Fibroblast of villous mesenchyme (primary cell): ENCODE measurements around the gene RAD21L1. TPM values are rescaled to one million over a fixed set of nuclear protein-coding genes. Genes with fewer than 3 reads are reported as not detected.

Experiments
- DNase-seq: peaks from one replicate; pipeline ENCODE4 v3.0.0-alpha.2; 2010; ENCODE audit warnings: low read depth
- H3K4me3 ChIP-seq: 2 replicates; pipeline ENCODE4 v1.5.1; 2011; ENCODE audit warnings: low read depth, mild to moderate bottlenecking, low read length
- total RNA-seq: library from RNA; depleted of rRNA; stranded (reverse); fragments of >200 nt; gene quantifications from 2 replicates; pipeline ENCODE4 v1.2.3, GENCODE V29; 2012
- TF ChIP-seq, protein P1 (sequence below): IDR thresholded peaks from 2 replicates; pipeline ENCODE4 v1.5.1; 2012; ENCODE audit warnings: low read depth, mild to moderate bottlenecking, low read length; ENCODE audit not compliant: insufficient read depth

Gene RAD21L1
- total RNA-seq, 1 donor: not detected

DNA sequence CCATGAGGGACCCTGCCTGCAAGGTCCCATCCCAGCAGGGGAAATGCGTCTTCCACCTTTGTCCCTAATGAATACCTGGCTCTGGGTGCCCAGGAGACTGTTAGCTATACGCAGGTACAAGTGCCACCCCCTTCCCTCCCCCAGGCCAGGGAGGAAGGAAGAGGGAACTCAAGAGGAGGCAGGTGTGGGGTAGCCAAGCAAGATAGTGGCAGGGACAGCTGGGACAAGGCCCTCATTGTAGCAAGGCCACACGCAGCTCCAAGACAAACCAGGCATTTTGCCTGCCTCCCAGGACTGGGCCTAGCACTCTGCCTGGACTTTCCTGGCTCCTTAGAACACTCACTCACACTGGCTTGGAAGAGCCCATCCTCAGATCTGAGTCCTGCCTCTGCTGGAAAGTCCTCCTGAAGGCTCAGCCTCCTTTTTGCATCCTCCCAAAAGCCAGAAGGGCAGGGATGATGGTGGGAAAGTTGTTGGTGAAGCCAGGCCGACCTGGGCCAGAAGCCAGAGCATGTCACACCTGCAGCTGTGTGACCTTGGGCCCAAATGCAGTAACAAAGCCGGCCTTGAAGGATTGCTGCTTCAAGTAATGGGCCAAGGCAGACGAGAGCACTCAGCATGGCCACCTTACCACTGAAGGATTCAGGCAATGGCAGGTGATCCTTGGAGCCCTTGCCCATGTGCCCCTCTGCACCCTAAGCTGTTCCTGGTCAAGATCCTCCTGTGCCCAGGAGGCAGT, 68.0 kb downstream of the RAD21L1 start:
- TF ChIP-seq, protein P1, sequence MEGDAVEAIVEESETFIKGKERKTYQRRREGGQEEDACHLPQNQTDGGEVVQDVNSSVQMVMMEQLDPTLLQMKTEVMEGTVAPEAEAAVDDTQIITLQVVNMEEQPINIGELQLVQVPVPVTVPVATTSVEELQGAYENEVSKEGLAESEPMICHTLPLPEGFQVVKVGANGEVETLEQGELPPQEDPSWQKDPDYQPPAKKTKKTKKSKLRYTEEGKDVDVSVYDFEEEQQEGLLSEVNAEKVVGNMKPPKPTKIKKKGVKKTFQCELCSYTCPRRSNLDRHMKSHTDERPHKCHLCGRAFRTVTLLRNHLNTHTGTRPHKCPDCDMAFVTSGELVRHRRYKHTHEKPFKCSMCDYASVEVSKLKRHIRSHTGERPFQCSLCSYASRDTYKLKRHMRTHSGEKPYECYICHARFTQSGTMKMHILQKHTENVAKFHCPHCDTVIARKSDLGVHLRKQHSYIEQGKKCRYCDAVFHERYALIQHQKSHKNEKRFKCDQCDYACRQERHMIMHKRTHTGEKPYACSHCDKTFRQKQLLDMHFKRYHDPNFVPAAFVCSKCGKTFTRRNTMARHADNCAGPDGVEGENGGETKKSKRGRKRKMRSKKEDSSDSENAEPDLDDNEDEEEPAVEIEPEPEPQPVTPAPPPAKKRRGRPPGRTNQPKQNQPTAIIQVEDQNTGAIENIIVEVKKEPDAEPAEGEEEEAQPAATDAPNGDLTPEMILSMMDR: no peak
- DNase-seq: no peak
- H3K4me3 ChIP-seq: no peak overlapping the region

DNA sequence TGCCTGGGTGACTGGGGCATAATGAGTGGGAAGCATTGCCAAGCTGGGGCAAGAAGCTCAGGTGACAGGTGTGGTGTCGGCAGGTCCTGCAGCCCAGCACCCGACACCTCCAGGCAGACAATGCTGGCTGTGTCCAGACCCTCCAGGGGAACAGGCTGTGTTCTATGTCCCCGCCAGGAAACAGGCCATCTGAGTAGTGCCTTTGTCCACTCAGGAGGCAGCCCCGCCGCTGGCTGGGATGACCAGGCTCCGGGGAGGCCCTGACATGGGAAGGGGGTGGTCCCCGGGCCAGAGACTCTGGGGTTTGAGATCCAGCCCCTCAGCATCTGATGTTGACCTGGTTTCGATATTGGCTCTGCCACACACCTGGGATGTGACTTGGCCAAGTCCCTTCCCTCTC, 68.7 kb downstream of the RAD21L1 start:
- DNase-seq: no peak
- TF ChIP-seq, protein P1: no peak

DNA sequence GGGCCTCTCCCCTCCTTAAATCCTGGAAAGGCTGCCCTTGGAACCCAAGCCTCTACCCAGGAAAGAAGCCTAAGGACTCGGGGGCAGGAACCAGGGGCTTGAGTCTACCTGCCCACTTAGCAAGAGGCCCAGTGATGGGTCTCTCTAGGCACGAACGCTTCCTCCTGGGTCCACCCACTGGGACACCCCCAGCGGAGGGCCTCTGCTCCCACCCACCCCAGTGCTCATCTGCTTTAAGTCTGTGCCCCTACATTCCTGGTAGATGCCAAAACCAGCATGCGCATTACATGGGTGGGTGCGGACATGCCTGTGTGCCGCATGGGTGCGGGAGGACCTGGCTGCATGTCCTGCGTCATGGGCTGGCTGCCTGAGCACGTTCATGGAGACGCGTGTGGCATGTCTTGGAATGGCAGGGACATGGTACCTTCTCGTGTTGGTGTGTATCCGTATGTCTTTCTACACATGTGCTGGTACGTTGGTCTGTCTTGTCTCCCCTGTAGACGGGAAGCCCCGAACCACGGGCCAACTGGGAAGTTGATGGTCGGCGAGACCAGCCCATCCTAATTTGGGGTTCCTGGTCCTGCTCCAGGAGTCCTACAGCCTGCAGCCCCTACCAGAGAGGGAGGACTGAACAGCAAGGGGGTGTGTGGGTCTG, 69.6 kb downstream of the RAD21L1 start:
- no peak for DNase-seq
- no peak overlapping the region for H3K4me3 ChIP-seq
- TF ChIP-seq, protein P1: no peak

More for the DNA sequence above, 68.7 kb downstream of the RAD21L1 start:
- no peak overlapping the region for H3K4me3 ChIP-seq

DNA sequence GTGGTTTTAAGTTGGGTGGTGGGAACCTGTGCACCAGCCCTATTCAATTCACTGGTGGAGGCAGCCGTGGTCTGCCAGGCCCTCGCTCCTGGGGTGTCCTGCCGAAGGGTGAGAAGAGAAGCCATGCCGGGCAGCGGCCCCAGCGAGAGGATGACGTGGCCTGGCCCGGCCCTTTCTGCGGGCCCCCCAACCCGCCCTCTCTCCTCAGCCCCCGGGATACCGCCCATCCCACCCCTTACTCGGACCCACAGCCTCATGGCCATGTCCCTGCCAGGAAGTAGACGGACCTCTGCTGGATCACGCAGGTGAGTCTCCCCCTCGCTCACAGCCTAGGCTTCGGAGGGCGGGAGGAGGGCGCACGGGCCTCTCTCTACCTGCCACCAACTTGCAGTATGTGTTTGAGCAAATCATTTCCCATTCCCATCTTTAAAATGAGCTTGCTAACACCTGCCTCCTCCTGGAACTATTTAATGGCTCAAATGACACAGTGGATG, 70.3 kb downstream of the RAD21L1 start:
- no peak for DNase-seq
- H3K4me3 ChIP-seq: no peak overlapping the region
- TF ChIP-seq, protein P1: no peak

DNA sequence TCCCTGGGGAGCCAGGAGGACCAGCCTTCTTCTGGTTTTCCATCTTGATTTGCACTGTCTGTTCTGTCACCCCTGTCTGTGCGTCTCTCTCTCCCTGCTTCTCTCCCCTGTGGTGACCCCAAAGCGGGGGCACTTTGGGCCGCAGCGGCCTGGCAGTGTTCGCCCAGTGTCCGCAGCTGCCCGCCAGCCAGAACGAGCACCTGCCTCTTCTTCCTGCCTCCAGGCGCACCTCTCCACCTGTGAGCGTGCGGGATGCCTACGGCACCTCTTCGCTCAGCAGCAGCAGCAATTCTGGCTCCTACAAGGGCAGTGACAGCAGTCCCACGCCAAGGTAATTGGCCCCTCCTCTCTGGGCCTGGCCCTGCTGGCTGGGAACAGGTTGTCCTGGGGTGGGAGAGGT, 71.1 kb downstream of the RAD21L1 start:
- TF ChIP-seq, protein P1: no peak
- no peak overlapping the region for H3K4me3 ChIP-seq
- no peak for DNase-seq

DNA sequence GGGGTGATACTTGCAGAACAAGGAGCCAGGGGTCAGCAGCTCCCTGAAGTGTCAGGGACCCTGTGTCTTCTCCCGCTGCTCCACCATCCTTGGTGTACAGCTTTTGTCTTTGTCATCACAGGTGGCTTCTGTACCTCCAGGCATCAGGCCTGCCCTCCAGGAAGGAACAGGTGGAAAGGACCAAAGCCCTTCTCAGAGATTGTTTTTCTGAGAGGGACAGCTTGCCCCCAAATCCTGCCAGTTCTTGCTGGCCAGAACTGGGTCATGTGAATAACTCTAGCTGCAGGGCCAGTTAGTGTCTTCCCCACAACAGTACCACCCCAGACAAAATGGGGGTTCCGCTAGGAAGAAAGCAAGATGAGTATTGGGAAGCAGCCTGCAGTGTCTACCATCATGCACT, 71.6 kb downstream of the RAD21L1 start:
- TF ChIP-seq, protein P1: no peak
- no peak overlapping the region for H3K4me3 ChIP-seq
- no peak for DNase-seq
